ENCODE results near the gene DAND5. TPM values are rescaled to one million over a fixed set of nuclear protein-coding genes. Genes with fewer than 3 reads are reported as not detected.
A peak's percentile ranks its signal among the peaks of the same experiment; 100 is the strongest.

Gene DAND5
- polyA plus RNA-seq, 1 donor (not counting 4 experiments of a cell fraction or from before 2014, with no cell fraction given): not detected

DNA sequence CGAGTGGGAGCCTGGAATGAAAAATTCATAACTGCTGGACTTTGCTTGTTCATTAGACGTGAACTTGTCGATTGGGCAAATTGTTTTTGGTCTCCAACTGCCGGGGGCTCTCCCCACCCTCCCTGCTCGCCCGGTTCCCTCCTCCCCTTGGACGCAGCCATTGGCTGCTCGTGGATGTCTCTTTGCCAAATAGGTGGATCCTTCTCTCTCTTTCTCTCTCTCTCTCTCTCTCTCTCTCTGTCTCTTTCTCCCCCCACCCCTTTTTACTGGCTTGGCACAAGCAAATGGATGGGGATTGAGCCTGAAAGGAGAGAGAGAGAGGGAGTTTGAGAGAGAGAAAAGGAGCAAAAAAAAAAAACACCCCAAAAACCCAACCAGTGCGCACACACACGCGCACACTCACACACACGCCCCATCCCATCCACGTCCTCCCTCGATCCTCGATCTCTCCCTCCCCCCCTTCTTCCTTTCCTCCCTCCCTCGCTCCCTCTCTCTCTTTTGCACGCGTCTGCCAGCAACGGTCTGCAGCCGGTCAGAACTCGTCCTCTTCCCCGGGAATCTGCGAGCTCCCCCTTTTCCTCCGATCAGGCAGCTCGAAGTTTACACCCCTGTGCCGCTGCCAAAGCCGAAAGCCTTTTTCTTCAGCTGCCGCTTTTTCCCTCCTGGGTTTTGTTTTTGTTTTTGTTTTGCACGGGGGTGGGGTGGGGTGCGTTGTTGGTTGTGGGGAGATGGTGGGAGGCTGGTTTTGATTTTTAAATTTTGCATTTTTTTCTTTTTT lies 53.7 kb downstream of the DAND5 start:
- TF ChIP-seq, protein P1, sequence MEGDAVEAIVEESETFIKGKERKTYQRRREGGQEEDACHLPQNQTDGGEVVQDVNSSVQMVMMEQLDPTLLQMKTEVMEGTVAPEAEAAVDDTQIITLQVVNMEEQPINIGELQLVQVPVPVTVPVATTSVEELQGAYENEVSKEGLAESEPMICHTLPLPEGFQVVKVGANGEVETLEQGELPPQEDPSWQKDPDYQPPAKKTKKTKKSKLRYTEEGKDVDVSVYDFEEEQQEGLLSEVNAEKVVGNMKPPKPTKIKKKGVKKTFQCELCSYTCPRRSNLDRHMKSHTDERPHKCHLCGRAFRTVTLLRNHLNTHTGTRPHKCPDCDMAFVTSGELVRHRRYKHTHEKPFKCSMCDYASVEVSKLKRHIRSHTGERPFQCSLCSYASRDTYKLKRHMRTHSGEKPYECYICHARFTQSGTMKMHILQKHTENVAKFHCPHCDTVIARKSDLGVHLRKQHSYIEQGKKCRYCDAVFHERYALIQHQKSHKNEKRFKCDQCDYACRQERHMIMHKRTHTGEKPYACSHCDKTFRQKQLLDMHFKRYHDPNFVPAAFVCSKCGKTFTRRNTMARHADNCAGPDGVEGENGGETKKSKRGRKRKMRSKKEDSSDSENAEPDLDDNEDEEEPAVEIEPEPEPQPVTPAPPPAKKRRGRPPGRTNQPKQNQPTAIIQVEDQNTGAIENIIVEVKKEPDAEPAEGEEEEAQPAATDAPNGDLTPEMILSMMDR (optimal IDR thresholded peaks at IDR 0.05 in 1 of 3, IDR thresholded peaks at IDR 0.05 in 1 of 3, conservative IDR thresholded peaks at IDR 0.05 in 1 of 3; ENCODE audit: extremely low read depth in 1 of 3, insufficient read depth in 2 of 3, low read length in 3 of 3): peak in 1 of 3 experiments; percentile 2
- TF ChIP-seq EZH2 (IDR thresholded peaks at IDR 0.05; ENCODE audit: low read length): no peak
- Histone ChIP-seq H3K27ac (ENCODE audit: control insufficient read depth, insufficient read depth, low read length) (peak overlapping the region; percentile 86), H4K20me1 (ENCODE audit: control insufficient read depth, extremely low read depth, insufficient read depth, low read length) (no peaks in the 10 kb centered on the region), H3K4me2 (ENCODE audit: control insufficient read depth, extremely low read depth, insufficient read depth, low read depth, low read length) (peak overlapping the region; percentile 100), H3K9ac (ENCODE audit: control insufficient read depth, extremely low read depth, insufficient read depth, low read length) (peak overlapping the region; percentile 84), H3K9me3 (ENCODE audit: control insufficient read depth, low read depth, low read length) (no peaks in the 10 kb centered on the region), H3K4me1 (ENCODE audit: control insufficient read depth, extremely low read depth, insufficient read depth, low read length) (peaks cover 81% of the 10 kb centered on the region), H2AFZ (ENCODE audit: control insufficient read depth, low read length) (peak overlapping the region; percentile 35), H3K9me1 (ENCODE audit: control insufficient read depth, extremely low read depth, insufficient read depth, low read length) (no peaks in the 10 kb centered on the region), H3K36me3 (ENCODE audit: control insufficient read depth in 2 of 2, extremely low read depth in 1 of 2, insufficient read depth in 2 of 2, low read length in 2 of 2) (peaks cover 0 to 11% of the 10 kb centered on the region in 2 experiments), H3K27me3 (ENCODE audit: control insufficient read depth, extremely low read depth, insufficient read depth, low read length) (no peaks in the 10 kb centered on the region), H3K79me2 (ENCODE audit: control insufficient read depth, insufficient read depth, low read length) (peaks cover 78% of the 10 kb centered on the region), H3K4me3 (ENCODE audit: control insufficient read depth in 2 of 3, extremely low read depth in 1 of 3, insufficient read depth in 2 of 3, low read depth in 1 of 3, low read length in 3 of 3) (peak overlapping the region; percentile 31 to 67 (median 62))
- dilution Hi-C loops (cut with MboI; ENCODE audit: extremely low pct_ligation_motif_present, low sequenced_read_pairs): no loop called here
- FAIRE-seq (peak; percentile 93), DNase-seq (ENCODE audit: low read depth, low spot score) (peak; percentile 77)

DNA sequence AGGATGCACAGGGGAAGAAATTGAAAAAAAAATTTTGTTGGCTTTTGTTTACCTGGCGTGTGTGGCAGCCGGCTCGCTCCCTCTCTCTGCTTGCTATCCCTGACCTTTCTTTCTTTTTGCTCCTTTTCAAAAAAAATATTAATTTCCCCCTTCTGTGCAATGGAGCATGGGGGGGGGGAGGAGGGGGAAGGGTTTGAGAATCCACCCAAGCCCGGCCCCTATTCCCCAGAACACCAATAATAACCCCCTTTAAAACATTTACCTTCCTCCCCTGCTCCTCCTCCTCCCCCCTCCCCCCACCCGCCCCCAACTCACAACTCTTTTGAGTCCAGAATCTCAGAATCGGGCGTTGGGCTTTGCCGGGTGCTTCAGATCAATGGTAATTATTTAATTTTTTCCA lies 54.3 kb downstream of the DAND5 start:
- no peaks in the 10 kb centered on the region for H3K9me3 ChIP-seq (ENCODE audit: control insufficient read depth, low read depth, low read length)
- H3K27me3 ChIP-seq (ENCODE audit: control insufficient read depth, extremely low read depth, insufficient read depth, low read length): no peaks in the 10 kb centered on the region
- H2AFZ ChIP-seq (ENCODE audit: control insufficient read depth, low read length): no peak overlapping the region
- peaks cover 79% of the 10 kb centered on the region for H3K79me2 ChIP-seq (ENCODE audit: control insufficient read depth, insufficient read depth, low read length)
- H3K9ac ChIP-seq (ENCODE audit: control insufficient read depth, extremely low read depth, insufficient read depth, low read length): peak overlapping the region; percentile 84
- DNase-seq (ENCODE audit: low read depth, low spot score) (no peak), FAIRE-seq (no peak)
- peaks cover 0 to 17% of the 10 kb centered on the region in 2 experiments for H3K36me3 ChIP-seq (ENCODE audit: control insufficient read depth in 2 of 2, extremely low read depth in 1 of 2, insufficient read depth in 2 of 2, low read length in 2 of 2)
- peaks cover 82% of the 10 kb centered on the region for H3K4me1 ChIP-seq (ENCODE audit: control insufficient read depth, extremely low read depth, insufficient read depth, low read length)
- peak overlapping the region; percentile 100 for H3K4me2 ChIP-seq (ENCODE audit: control insufficient read depth, extremely low read depth, insufficient read depth, low read depth, low read length)
- dilution Hi-C loops (cut with MboI; ENCODE audit: extremely low pct_ligation_motif_present, low sequenced_read_pairs): no loop called here
- no peaks in the 10 kb centered on the region for H4K20me1 ChIP-seq (ENCODE audit: control insufficient read depth, extremely low read depth, insufficient read depth, low read length)
- H3K4me3 ChIP-seq (ENCODE audit: control insufficient read depth in 2 of 3, extremely low read depth in 1 of 3, insufficient read depth in 2 of 3, low read depth in 1 of 3, low read length in 3 of 3): peak overlapping the region; percentile 31 to 70 (median 67)
- H3K9me1 ChIP-seq (ENCODE audit: control insufficient read depth, extremely low read depth, insufficient read depth, low read length): no peaks in the 10 kb centered on the region
- TF ChIP-seq, protein P1 (optimal IDR thresholded peaks at IDR 0.05 in 1 of 3, IDR thresholded peaks at IDR 0.05 in 1 of 3, conservative IDR thresholded peaks at IDR 0.05 in 1 of 3; ENCODE audit: extremely low read depth in 1 of 3, insufficient read depth in 2 of 3, low read length in 3 of 3): no peak
- TF ChIP-seq EZH2 (IDR thresholded peaks at IDR 0.05; ENCODE audit: low read length): no peak
- H3K27ac ChIP-seq (ENCODE audit: control insufficient read depth, insufficient read depth, low read length): peak overlapping the region; percentile 86

Small RNAs within 50 kb of the gene (small RNA-seq; reads per million reads assigned to genes)
- 0 reads per million in 3 experiments for gene MIR5695 (ENCODE audit: insufficient read length in 3 of 3, low read depth in 3 of 3, low replicate concordance in 1 of 3)
- gene MIR6515 (ENCODE audit: insufficient read length in 3 of 3, low read depth in 3 of 3, low replicate concordance in 1 of 3): 0.13 to 4.0 (median 0.75) reads per million in 3 experiments

Other genes with a start within 250 kb of the DAND5 start
- 75.3 to 115 TPM (median 105 TPM) in 3 replicates for gene TNPO2, start 245.6 kb upstream of the DAND5 start, polyA plus RNA-seq
- gene TRIR, start 234.9 kb upstream of the DAND5 start, polyA plus RNA-seq: 148 to 170 TPM (median 153 TPM) in 3 replicates
- gene GET3, start 232.1 kb upstream of the DAND5 start, polyA plus RNA-seq: 104 to 173 TPM (median 138 TPM) in 3 replicates
- 0.03 TPM in 1 of 3 replicates, not detected in the others for gene BEST2, start 217.8 kb upstream of the DAND5 start, polyA plus RNA-seq
- gene HOOK2, start 194.0 kb upstream of the DAND5 start, polyA plus RNA-seq: 19.0 to 27.4 TPM (median 21.9 TPM) in 3 replicates
- 34.9 to 85.1 TPM (median 40.8 TPM) in 3 replicates for gene JUNB, start 178.1 kb upstream of the DAND5 start, polyA plus RNA-seq
- gene PRDX2, start 167.8 kb upstream of the DAND5 start, polyA plus RNA-seq: 119 to 301 TPM (median 154 TPM) in 3 replicates
- gene THSD8, start 167.5 kb upstream of the DAND5 start, polyA plus RNA-seq: 0.41 to 6.6 TPM (median 2.9 TPM) in 3 replicates
- gene RNASEH2A, start 163.0 kb upstream of the DAND5 start, polyA plus RNA-seq: 12.7 to 32.5 TPM (median 19.7 TPM) in 3 replicates
- gene RTBDN, start 135.0 kb upstream of the DAND5 start, polyA plus RNA-seq: not detected in 3 replicates
- gene MAST1, start 131.1 kb upstream of the DAND5 start, polyA plus RNA-seq: 0.09 to 0.13 TPM (median 0.11 TPM) in 3 replicates
- 23.5 to 38.3 TPM (median 27.2 TPM) in 3 replicates for gene DNASE2, start 88.1 kb upstream of the DAND5 start, polyA plus RNA-seq
- not detected in 3 replicates for gene KLF1, start 82.4 kb upstream of the DAND5 start, polyA plus RNA-seq
- gene GCDH, start 78.4 kb upstream of the DAND5 start, polyA plus RNA-seq: 9.9 to 16.8 TPM (median 11.5 TPM) in 3 replicates
- 0.07 to 0.10 TPM in 2 of 3 replicates, not detected in the other for gene SYCE2, start 50.3 kb upstream of the DAND5 start, polyA plus RNA-seq
- 29.9 to 68.7 TPM (median 30.9 TPM) in 3 replicates for gene FARSA, start 35.9 kb upstream of the DAND5 start, polyA plus RNA-seq
- gene CALR, start 31.0 kb upstream of the DAND5 start, polyA plus RNA-seq: 785 to 1,497 TPM (median 899 TPM) in 3 replicates
- gene RAD23A, start 23.7 kb upstream of the DAND5 start, polyA plus RNA-seq: 20.3 to 63.3 TPM (median 23.7 TPM) in 3 replicates
- gene GADD45GIP1, start 12.4 kb upstream of the DAND5 start, polyA plus RNA-seq: 27.8 to 38.4 TPM (median 35.5 TPM) in 3 replicates
- gene NFIX, start 25.9 kb downstream of the DAND5 start, polyA plus RNA-seq: 3.1 to 21.4 TPM (median 5.2 TPM) in 3 replicates
- gene LYL1, start 133.3 kb downstream of the DAND5 start, polyA plus RNA-seq: 0.07 to 0.26 TPM (median 0.13 TPM) in 3 replicates
- 30.9 to 44.6 TPM (median 34.5 TPM) in 3 replicates for gene TRMT1, start 147.2 kb downstream of the DAND5 start, polyA plus RNA-seq
- gene NACC1, start 148.7 kb downstream of the DAND5 start, polyA plus RNA-seq: 32.9 to 63.2 TPM (median 56.4 TPM) in 3 replicates
- gene STX10, start 180.8 kb downstream of the DAND5 start, polyA plus RNA-seq: 61.3 to 77.7 TPM (median 65.2 TPM) in 3 replicates
- gene IER2, start 180.8 kb downstream of the DAND5 start, polyA plus RNA-seq: 9.9 to 38.9 TPM (median 14.4 TPM) in 3 replicates